ENCODE results near the gene AWAT2.

AWAT2 gene

GRCh38 chrX:70043685-70044084 is 6.1 kb downstream of the AWAT2 start:
- in situ Hi-C loops (cut with MboI; ENCODE audit: low pct_unique_long_range_greater_than_20kb, low sequenced_read_pairs, unreplicated experiment): loop anchor here (25.0 kb wide), 1 partner anchor 506 kb away; no protein-coding TSS in a partner anchor
- TF ChIP-seq, protein P1, sequence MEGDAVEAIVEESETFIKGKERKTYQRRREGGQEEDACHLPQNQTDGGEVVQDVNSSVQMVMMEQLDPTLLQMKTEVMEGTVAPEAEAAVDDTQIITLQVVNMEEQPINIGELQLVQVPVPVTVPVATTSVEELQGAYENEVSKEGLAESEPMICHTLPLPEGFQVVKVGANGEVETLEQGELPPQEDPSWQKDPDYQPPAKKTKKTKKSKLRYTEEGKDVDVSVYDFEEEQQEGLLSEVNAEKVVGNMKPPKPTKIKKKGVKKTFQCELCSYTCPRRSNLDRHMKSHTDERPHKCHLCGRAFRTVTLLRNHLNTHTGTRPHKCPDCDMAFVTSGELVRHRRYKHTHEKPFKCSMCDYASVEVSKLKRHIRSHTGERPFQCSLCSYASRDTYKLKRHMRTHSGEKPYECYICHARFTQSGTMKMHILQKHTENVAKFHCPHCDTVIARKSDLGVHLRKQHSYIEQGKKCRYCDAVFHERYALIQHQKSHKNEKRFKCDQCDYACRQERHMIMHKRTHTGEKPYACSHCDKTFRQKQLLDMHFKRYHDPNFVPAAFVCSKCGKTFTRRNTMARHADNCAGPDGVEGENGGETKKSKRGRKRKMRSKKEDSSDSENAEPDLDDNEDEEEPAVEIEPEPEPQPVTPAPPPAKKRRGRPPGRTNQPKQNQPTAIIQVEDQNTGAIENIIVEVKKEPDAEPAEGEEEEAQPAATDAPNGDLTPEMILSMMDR (IDR thresholded peaks at IDR 0.05; ENCODE audit: extremely low read depth, insufficient read depth, missing control alignments): no peak
- DNase-seq (ENCODE audit: low spot score): no peak

- TF ChIP-seq, protein P1 (IDR thresholded peaks at IDR 0.05; ENCODE audit: extremely low read depth, insufficient read depth, missing control alignments): no peak
- in situ Hi-C loops (cut with MboI; ENCODE audit: low pct_unique_long_range_greater_than_20kb, low sequenced_read_pairs, unreplicated experiment): loop anchor here (25.0 kb wide), 1 partner anchor 505 kb away; no protein-coding TSS in a partner anchor
- no peak for DNase-seq (ENCODE audit: low spot score)
Measured at GRCh38 chrX:70042399-70043371, 7.1 kb downstream of the AWAT2 start.

- in situ Hi-C loops (cut with MboI; ENCODE audit: low pct_unique_long_range_greater_than_20kb, low sequenced_read_pairs, unreplicated experiment): loop anchor here (25.0 kb wide), 1 partner anchor 505 kb away; no protein-coding TSS in a partner anchor
- no peak for DNase-seq (ENCODE audit: low spot score)
- TF ChIP-seq, protein P1 (IDR thresholded peaks at IDR 0.05; ENCODE audit: extremely low read depth, insufficient read depth, missing control alignments): no peak
Measured at GRCh38 chrX:70041993-70042392, 7.7 kb downstream of the AWAT2 start.

GRCh38 chrX:70039758-70040157 is 10.0 kb downstream of the AWAT2 start:
- TF ChIP-seq, protein P1 (IDR thresholded peaks at IDR 0.05; ENCODE audit: extremely low read depth, insufficient read depth, missing control alignments): no peak
- in situ Hi-C loops (cut with MboI; ENCODE audit: low pct_unique_long_range_greater_than_20kb, low sequenced_read_pairs, unreplicated experiment): loop anchor here (25.0 kb wide), 1 partner anchor 502 kb away; no protein-coding TSS in a partner anchor
- DNase-seq (ENCODE audit: low spot score): no peak

DNA sequence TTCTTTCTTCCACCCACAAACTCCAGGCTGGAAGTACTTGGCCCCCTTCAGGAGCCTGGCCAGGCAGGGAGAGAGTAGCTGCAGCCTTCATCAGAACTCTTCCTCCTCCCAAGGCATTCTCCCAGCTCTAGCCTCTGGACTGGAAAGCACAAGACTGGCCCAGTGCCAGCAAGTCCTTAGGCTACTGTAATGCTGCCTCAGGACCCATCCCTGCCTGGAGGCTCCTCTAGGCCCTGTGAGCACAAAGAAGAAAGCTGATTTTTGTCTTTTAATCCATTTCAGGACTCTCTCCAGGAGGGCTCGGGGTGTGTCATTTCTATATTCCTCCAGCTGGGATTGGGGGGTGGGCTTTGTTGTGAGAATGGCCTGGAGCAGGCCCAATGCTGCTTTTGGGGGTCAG is 10.8 kb downstream of the AWAT2 start:
- in situ Hi-C loops (cut with MboI; ENCODE audit: low pct_unique_long_range_greater_than_20kb, low sequenced_read_pairs, unreplicated experiment): loop anchor here (25.0 kb wide), 1 partner anchor 502 kb away; no protein-coding TSS in a partner anchor

DNA sequence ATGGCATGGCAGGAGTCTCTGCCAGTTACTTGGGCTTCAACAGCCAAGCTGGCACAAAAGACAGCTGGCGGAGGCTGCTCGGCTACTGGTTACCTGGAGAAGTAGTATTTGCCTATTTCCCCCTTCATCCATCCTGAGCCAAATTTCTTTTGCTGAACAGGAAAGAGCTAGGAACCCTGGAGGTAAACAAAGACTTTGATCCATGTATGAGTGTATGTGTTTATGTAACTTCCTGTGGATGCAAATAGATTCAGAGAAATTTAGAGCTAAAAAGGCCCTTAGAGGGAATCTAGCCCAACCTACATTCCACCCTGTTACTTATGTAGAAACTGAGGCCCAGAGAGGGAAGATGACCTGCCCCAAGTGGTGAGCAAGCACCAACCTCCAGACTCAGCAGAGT is 11.2 kb downstream of the AWAT2 start:
- in situ Hi-C loops (cut with MboI; ENCODE audit: low pct_unique_long_range_greater_than_20kb, low sequenced_read_pairs, unreplicated experiment): loop anchor here (25.0 kb wide), 1 partner anchor 501 kb away; no protein-coding TSS in a partner anchor
- no peak for DNase-seq (ENCODE audit: low spot score)
- TF ChIP-seq, protein P1 (IDR thresholded peaks at IDR 0.05; ENCODE audit: extremely low read depth, insufficient read depth, missing control alignments): no peak

More for the DNA sequence above, 10.8 kb downstream of the AWAT2 start:
- TF ChIP-seq, protein P1 (IDR thresholded peaks at IDR 0.05; ENCODE audit: extremely low read depth, insufficient read depth, missing control alignments): no peak
- no peak for DNase-seq (ENCODE audit: low spot score)

All from GM13977 (cell line).